ENCODE data around the gene KRT6B.

The KRT6B gene

GRCh38 chr12:52436000-52436827 lies 15.7 kb downstream of the KRT6B start:
- no peak for DNase-seq (ENCODE audit: low read depth in 2 of 2)

DNA sequence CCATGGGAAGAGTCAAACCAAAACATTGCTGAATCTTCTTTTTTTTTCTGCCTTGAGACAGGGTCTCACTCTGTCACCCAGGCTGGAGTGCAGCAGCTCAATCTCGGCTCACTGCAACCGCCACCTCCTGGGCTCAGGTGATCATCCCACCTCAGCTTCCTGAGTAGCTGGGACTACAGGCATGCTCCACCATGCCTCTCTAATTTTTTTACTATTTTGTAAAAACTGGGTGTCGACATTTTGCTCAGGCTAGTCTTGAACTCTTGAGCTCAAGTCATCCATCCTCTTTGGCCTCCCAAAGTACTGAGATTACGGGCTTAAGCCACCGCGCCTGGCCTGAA lies 16.3 kb downstream of the KRT6B start:
- DNase-seq (ENCODE audit: low read depth in 2 of 2), result no peak

DNA sequence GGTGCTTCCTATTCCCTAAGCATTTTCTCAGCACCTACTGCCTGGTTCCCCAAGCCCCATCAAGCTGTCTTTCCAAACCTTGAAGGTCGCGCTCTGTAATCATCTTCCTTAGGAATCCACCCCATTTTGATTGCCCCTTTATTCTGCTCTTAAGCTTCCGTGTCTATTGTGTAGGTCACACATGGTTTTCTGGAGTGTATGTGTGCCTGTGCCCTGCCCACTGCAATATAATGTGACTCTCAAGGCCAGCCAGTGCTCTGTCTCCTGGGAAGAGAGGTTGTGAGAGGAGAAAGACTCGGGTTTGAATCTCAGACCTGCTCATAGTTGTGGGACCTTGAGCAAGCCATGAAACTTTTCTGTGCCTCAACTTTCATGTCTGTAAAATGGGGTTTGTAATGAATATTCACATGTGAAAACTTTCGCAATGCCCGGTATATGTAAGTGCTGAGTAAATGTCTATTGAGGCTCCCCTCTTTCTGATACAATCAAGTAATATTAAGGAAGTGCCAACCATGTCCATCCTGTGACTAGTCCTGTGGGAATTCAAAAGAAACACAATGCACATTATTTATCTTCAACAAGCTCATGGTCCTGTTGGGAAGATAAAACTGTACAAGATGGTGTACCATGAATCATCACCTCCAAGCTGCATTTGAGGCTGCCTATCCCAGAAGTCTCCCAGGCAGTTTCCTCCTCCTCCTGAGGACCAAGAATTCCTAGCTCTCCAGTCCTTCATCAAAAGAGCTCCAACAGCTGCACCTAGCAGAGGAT lies 17.0 kb downstream of the KRT6B start:
- no peak for DNase-seq (ENCODE audit: low read depth in 2 of 2)

DNA sequence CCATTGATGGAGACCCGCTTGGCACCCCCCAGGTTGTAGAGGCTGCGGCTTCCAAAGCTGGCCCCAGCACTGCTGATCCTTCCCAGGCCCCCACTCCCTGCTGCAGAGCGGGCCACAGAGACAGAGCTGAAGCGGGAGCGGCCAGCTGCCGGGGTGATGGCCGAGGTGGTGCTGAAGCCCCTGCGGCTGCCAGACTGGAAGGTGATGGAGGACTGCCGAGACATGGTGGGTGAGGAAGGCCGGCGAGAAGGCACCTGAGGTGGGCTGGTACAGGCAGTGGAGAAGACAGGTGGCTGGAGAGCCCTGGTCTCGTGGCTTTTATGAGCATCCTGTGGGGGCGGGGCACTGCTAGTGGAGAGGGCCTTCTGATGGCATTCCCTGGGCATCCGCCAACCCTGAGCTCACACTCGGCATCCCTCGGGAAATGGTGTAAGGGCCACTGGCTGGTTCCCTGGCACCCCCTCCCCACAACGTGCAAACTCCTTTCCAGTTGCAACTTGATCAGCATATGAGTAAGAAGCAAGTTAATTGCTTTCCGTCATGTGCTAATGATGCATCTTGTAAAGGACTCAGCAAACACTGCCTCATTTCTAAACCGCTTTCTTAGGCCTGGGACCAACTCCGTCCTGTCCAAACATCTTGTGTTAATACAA lies 17.7 kb downstream of the KRT6B start, which contains the start of gene KRT75:
Gene KRT75, minus strand, starts transcription at position 291 of the 653 bp plus-strand sequence. Its CDS starts 67 bp downstream, at position 224.
- no peak for DNase-seq (ENCODE audit: low read depth in 2 of 2)

DNA sequence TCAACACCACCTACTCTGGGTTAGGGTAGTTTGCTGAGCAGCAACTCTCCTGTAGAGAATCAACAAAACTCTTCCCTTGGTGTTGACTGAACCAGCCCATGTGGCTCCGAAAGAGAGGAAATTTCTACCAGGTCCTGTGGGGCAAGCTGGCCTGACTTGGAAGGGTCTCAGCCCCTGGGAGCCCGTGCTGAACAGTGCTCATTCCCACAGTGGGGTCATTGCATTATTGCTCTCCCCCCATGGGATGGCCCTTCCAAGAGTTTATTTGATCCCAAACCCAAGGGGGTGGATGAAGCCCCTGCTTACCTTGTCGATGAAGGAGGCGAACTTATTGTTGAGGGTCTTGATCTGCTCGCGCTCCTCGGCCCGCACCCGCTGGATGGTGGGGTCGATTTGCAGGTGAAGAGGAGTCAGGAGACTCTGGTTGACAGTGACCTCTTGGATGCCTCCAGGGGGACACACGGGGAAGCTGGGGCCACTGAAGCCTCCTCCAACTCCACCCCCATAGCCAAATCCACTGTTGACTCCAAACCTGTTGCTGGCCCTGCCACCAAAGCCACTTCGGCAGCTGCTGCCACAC lies 18.4 kb downstream of the KRT6B start:
- DNase-seq (ENCODE audit: low read depth in 2 of 2), result no peak

DNA sequence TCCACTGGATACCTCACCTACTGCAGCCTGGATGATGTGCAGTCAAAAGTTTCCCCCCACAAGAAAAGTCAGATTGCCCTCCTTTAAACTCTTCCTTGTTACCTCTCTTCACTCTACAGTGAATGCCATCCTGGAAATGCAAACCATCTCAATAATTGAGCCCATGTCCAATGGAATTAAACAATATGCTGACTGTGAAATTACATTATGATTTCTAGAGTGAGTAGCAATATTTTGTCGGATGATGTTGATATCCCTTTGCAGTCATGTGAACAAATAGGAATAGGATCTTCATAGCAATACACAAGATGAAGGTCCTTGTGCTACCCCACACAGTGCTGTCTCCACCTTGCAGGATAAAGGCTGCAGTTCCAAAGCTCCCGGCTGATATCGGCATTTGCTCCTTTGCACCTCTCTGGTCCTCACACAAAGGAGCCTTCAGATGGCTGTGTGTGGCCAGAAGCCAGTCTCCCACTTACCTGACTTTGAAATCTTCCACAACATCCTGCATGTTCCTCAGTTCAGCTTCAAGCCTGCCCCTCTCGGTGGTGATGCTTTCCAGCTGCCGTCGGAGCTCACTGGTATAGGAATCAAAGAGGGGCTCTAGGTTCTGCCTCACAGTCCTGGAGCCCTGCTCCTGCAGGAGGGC lies 19.3 kb downstream of the KRT6B start:
- DNase-seq (ENCODE audit: low read depth in 2 of 2), result no peak

GRCh38 chr12:52428121-52428520 lies 23.8 kb downstream of the KRT6B start:
- DNase-seq (ENCODE audit: low read depth in 2 of 2), result no peak

- no peak for DNase-seq (ENCODE audit: low read depth in 2 of 2)
These were observed 24.9 kb downstream of the KRT6B start for GRCh38 chr12:52427083-52427482.

DNA sequence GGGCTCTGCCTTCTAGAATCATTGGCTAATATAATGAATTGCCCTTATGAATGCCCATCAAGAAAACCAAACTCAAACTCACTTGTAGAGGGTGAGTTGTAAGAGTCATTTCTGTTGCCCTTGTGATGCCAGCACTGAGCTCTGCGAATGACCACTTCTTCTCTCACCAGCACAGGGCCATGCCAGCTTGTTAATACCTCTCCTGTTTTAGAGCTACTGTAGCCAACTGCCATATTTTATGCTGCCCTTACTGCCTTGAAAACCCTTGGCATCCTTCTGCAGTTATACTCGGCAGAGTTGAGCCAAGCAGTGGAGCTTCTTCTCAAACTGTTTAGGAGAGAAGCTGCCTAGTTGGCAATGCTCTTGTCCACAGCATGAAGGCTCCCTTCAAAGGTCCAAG lies 25.9 kb downstream of the KRT6B start:
- no peak for DNase-seq (ENCODE audit: low read depth in 2 of 2)

DNA sequence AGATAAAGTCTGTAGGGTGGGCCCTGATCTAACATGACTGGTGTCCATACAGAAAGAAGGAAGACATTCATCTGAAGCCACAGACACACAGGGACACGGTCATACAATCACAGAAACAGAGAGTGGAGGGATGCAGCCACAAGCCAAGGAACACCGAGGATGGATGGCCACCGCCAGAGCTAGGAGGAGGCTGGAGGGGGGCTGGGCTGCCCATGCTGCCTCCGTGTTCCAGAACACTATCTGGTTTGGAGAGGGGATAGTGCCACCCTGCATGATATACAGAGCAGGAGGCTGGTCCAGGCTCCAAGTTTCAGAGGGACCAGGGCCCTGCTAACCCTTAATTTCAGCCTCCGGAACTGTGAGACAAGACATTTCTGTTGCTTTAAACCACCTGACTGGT lies 26.5 kb downstream of the KRT6B start:
- DNase-seq (ENCODE audit: low read depth in 2 of 2), result no peak

DNA sequence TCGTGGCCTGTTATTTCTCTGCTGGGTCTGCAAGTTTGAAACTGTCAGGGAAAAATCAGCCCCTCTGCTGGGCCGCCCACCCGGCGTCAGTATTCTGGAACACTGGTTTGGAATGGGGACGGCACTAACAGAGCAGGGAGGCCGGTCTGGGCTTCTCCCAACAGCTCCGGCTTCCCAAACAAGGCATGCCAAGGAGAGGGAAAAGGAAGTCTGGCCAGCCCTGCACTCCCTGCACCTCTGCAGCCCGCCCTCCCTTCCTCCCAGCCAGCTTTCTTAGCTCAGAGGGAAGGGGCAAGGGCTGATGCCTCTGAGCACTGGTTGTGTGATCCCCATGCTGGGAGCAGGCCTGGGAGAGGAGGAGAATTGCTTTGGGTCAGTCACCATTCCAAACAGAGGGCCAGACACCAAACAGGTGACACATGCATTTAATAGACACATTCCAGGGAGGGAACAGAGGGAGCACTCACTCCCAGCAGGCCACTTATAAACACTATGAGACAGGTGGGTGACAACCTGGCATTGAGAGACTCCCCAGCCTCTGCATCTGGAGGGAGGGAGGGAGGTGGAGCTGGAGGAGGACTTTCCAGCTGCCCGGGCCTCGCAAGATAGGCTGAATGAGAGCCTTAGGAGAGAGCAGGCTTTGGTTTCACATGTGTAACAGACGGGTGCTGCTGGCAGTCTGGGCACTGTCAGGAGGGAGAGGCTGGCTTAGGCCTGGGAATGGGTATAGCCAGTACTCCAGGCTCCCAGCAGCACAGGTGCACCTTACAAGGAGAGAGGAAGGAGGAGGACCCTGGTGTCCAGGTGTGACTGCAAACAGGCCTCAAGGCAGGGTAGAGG lies 28.1 kb downstream of the KRT6B start:
- DNase-seq (ENCODE audit: low read depth in 2 of 2), result no peak

- no peak for DNase-seq (ENCODE audit: low read depth in 2 of 2)
These were observed 28.9 kb downstream of the KRT6B start for GRCh38 chr12:52423035-52423434.

DNA sequence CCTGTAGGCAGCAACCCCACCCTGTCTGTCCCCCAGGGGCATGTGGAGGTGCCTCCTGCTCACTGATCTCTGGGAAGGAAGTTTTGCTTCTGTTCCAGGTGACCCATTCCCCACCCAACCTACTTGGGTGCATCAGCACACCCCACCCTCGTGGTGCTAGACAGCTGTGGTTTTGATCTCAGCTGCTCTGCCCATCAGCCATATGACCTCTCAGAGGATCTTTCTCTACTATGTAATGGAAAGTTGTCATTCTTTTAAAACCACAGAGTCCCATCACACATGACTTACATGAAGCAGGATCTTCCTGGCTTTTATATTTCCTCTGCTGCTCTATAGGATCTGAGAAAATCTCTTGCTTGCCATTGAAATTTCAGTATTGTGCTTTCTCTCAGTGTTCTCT lies 32.3 kb downstream of the KRT6B start:
- DNase-seq (ENCODE audit: low read depth in 2 of 2), result no peak

DNA sequence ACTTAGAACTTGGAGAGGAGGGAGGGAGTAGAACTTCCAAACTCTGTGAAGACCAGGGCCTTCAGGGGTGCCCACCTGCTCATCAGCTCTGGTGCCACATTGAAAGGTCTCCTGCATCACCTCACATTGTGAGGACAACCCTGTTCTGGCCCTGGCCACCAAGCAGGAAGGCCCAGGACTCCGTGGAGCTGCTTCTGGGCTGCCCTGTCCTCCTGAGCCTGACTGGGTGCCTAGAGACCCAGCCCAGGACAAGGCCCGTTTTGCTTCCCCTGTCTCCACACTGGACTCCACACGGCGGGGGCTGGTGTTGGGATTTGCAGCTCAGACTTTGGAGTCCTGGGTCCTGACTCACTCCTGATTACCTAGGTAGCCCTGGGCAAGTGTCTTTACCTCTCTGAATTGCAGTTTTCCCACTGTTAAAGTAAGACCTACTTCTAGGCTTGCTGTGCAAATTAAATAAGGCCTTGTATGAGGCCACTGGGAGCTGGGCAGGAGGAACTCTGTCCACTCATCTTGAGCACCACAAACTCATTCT lies 33.3 kb downstream of the KRT6B start:
- DNase-seq (ENCODE audit: low read depth in 2 of 2), result no peak

DNA sequence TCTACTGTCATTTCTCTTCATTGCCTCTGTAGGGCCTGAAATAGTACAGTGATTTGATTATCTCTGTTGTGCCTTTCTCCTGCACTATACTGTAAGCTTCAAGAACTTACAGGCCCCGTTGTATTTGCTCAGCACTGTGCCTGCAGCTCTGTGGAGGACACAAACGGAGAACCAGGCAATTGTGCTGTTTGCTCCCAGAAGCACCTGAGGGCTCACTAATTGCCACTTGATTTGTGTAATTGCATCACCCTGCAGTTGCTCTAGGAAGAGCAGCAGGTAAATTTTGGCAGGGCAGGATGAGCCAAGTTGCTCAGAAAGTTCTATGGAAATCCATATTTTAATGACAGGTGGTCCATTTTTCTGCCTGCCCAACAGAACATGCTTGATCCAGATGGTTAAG lies 34.2 kb downstream of the KRT6B start:
- DNase-seq (ENCODE audit: low read depth in 2 of 2), result no peak

DNA sequence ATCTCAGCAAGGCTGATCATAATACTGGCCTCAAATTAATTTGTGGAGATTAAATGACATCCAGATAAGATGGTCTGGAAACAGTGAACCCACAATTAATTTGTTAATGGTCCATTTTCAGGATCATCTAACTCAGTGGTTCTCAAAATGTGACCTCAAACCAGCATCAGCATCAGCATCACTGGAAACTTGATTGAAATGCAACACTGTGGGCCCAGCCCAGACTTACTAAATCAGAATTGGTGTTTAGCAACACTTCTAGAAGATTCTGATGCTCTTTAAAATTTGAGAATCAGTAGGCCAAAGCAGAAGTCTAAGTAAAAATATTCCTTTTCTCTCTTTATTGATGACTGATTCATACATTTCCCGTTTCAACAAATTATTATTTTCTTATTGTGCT lies 35.2 kb downstream of the KRT6B start:
- DNase-seq (ENCODE audit: low read depth in 2 of 2), result no peak

GRCh38 chr12:52415870-52416750 lies 35.8 kb downstream of the KRT6B start:
- DNase-seq (ENCODE audit: low read depth in 2 of 2), result no peak

DNA sequence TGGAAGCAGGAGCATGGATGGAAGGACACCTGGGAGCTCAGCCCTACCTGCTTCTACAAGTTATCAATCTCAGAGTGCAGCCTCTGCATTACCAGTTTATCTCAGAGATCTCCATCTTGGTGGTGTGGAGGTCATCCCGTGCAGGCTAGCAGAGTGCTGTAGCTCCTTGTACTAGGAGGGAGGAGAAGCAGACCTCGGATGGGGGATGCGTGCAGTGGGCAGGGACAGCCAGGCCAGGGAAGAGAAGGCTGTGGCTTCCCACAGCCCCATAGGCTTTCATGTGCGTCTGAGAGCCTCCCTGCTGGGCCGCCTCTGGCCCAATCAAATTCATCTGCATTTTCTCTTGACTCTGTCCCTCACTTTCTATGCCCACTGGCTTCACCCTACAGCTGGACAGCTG lies 37.0 kb downstream of the KRT6B start:
- no peak for DNase-seq (ENCODE audit: low read depth in 2 of 2)

DNA sequence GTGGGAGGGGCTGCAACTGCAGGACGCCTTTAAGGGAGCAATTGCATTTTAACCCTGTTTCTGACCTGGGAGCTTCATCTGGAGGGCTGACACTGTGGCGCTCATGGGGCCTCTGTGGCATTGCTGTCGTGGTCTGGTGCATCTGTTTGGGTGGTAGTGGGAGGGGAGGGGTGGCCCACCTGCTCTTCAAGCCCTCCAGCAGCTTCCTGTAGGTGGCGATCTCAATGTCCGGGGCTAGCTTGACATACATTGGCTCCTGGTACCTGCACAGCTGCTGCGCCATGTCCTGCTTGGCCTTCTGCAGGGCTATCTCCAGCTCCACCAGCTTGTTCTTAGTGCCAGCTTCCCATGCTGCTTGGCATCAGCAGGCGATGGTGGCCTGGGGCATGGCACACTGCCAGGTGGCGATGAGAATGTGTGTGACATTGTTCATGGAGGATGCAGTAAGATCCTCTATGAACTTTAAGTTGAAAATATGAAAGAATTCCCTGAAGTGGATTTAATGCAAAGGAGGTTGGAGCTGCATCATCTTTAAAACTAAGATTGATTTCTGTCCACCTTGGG lies 38.1 kb downstream of the KRT6B start:
- no peak for DNase-seq (ENCODE audit: low read depth in 2 of 2)

Measured in stimulated activated CD8-positive, alpha-beta memory T cell treated with anti-CD3 and anti-CD28 coated beads, Interleukin-2, amount 100 ng/mL, for 48 hours (primary cell).